Stomach (tissue), 9 donors: ENCODE data around the gene GOPC. TPM values are rescaled to one million over a fixed set of nuclear protein-coding genes. Genes with fewer than 3 reads are reported as not detected.

Experiments
- DNase-seq, 2 donors: peaks; one replicate each; pipeline versions ENCODE4 v3.0.0 to v3.0.0-alpha.2; 2013 to 2019
- H3K27ac ChIP-seq, 5 donors: fragments of 200-600 bp in 4 of 5; sonication (generic) in 4 of 5; one replicate each; pipeline ENCODE4 v1.5.1; 2013 to 2019; ENCODE audit warnings: mild to moderate bottlenecking in 1 of 5, moderate library complexity in 1 of 5
- H3K27me3 ChIP-seq, 3 donors: fragments of 200-600 bp; sonication (generic); one replicate each; pipeline ENCODE4 v1.5.1; 2017 to 2019; ENCODE audit warnings: mixed run types in 1 of 3
- H3K36me3 ChIP-seq, 4 donors: fragments of 200-600 bp; sonication (generic); 1 replicate in 3 of 4; 2 replicates in 1 of 4; pipeline ENCODE4 v1.5.1; 2016 to 2019
- H3K4me1 ChIP-seq, 4 donors: fragments of 200-600 bp; sonication (generic); one replicate each; pipeline ENCODE4 v1.5.1; 2016 to 2019
- H3K4me3 ChIP-seq, 4 donors: fragments of 200-600 bp; sonication (generic) in 3 of 4; one replicate each; pipeline ENCODE4 v1.5.1; 2016 to 2019; ENCODE audit warnings: mild to moderate bottlenecking in 1 of 4
- H3K9me3 ChIP-seq, 4 donors: fragments of 200-600 bp; sonication (generic); one replicate each; pipeline ENCODE4 v1.5.1; 2016 to 2019
- EP300 ChIP-seq: sonication (generic); formaldehyde crosslinking; IDR thresholded peaks from one replicate; pipeline ENCODE4 v1.6.1; 2017; ENCODE audit warnings: antibody characterized with exemption
- POLR2A ChIP-seq, 4 donors: fragments of 450-650 bp; IDR thresholded peaks; one replicate each; pipeline ENCODE4 v1.6.1; 2016; ENCODE audit warnings: antibody characterized with exemption in 4 of 4, control low read depth in 2 of 4, mild to moderate bottlenecking in 1 of 4, moderate library complexity in 1 of 4
- POLR2AphosphoS5 ChIP-seq, 3 donors: sonication (generic); formaldehyde crosslinking; IDR thresholded peaks; one replicate each; pipeline ENCODE4 v1.6.1; 2016; ENCODE audit warnings: antibody characterized with exemption in 3 of 3
- WGBS, 5 donors: extraction: QIAGEN DNeasy Blood & Tissue Kit in 3 of 5; methylation state at CpG; one replicate each; pipeline versions ENCODE4 v1.1.5 to v1.1.7; 2013 to 2018; 5-methylcytosine and 5-hydroxymethylcytosine counted together
- intact Hi-C: fragments of 100-400 bp; cut with DNase I; formaldehyde crosslinking; loops from one replicate; pipeline ENCODE4 v1.15.1; 2023; ENCODE audit warnings: low total_unique reads
- polyA plus RNA-seq, 3 donors: library from polyadenylated mRNA; stranded (reverse); fragments of 200-250 nt; gene quantifications; one replicate each; pipeline ENCODE4 v1.2.3, GENCODE V29; 2013
- total RNA-seq, 5 donors: library from RNA; depleted of rRNA; stranded (reverse); fragments of >200 nt; gene quantifications; one replicate each; pipeline versions ENCODE4 v1.1.0 to v1.2.3, GENCODE V29; 2014 to 2016
- TF ChIP-seq, protein P1 (sequence below), 7 experiments: fragments of 450-650 bp in 4 of 7; fragments of 200-600 bp in 3 of 7; sonication (generic) in 3 of 7; IDR thresholded peaks; one replicate each; pipeline ENCODE4 v1.5.1; 2016 to 2019; ENCODE audit warnings: antibody characterized with exemption in 7 of 7, control low read depth in 2 of 7, mild to moderate bottlenecking in 1 of 7
- donor health status: healthy with polysubstance abuse.
- donor health status: Bipolar disorder and iron deficiency.
- donor health status: healthy.

The GOPC gene
- total and polyA plus RNA-seq, 8 donors, result 4.7 to 49.4 (median 13.8) TPM

- Histone ChIP-seq H3K9me3 (no peaks in the 10 kb centered on the region), H3K4me1 (peaks cover 0 to 34% (median 8%) of the 10 kb centered on the region in 4 donors), H3K27ac (peak overlapping the region in 4 of 5 donors; percentile 15 to 60 (median 44)), H3K4me3 (peak overlapping the region; percentile 34 to 43 (median 40)), H3K36me3 (peaks cover 6 to 55% (median 50%) of the 10 kb centered on the region in 4 donors), H3K27me3 (no peaks in the 10 kb centered on the region)
- TF ChIP-seq POLR2AphosphoS5 (IDR thresholded peaks at IDR 0.05), result no peak
- no peak for TF ChIP-seq POLR2A (IDR thresholded peaks at IDR 0.05)
- TF ChIP-seq EP300, result no peak
- TF ChIP-seq, protein P1, sequence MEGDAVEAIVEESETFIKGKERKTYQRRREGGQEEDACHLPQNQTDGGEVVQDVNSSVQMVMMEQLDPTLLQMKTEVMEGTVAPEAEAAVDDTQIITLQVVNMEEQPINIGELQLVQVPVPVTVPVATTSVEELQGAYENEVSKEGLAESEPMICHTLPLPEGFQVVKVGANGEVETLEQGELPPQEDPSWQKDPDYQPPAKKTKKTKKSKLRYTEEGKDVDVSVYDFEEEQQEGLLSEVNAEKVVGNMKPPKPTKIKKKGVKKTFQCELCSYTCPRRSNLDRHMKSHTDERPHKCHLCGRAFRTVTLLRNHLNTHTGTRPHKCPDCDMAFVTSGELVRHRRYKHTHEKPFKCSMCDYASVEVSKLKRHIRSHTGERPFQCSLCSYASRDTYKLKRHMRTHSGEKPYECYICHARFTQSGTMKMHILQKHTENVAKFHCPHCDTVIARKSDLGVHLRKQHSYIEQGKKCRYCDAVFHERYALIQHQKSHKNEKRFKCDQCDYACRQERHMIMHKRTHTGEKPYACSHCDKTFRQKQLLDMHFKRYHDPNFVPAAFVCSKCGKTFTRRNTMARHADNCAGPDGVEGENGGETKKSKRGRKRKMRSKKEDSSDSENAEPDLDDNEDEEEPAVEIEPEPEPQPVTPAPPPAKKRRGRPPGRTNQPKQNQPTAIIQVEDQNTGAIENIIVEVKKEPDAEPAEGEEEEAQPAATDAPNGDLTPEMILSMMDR (IDR thresholded peaks at IDR 0.05), result no peak
- DNase-seq, result peak; percentile 32 to 79
- intact Hi-C loops, result no loop called here
- WGBS, 5 donors, result 54 to 70% (median 64%) methylated on average over 37 to 64 of the region's 64 CpGs
Observed at GRCh38 chr6:117547688-117548621, 54.4 kb downstream of the GOPC start.

DNA sequence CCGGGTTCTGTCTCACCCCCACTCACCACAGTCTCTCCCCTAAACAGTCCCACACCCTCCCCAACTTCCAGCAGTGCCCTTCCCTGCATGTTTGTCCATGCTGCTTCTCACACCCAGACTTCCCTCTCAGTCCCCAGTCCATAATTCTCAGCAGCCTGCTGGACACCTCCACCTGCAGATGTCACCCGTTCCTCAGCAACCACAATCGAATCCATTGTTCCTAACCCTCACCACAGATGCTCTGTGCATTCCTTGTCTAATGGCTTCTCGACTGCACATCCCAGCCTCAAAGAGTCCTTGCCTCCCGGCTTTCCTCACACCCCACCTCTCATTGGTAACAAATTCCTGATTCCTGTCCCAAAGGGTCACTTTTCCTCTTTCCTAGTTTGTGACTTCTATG, 55.6 kb downstream of the GOPC start:
- Histone ChIP-seq H3K9me3 (no peaks in the 10 kb centered on the region), H3K27ac (no peak overlapping the region), H3K27me3 (no peaks in the 10 kb centered on the region), H3K4me3 (no peak overlapping the region), H3K4me1 (peaks cover 0 to 34% (median 8%) of the 10 kb centered on the region in 4 donors), H3K36me3 (peaks cover 6 to 68% (median 63%) of the 10 kb centered on the region in 4 donors)
- WGBS, 5 donors, result 83 to 90% (median 88%) methylated on average over 5 of the region's 5 CpGs
- peak in 1 of 2 donors; percentile 25 for DNase-seq
- no peak for TF ChIP-seq EP300
- TF ChIP-seq, protein P1 (IDR thresholded peaks at IDR 0.05), result no peak
- no peak for TF ChIP-seq POLR2A (IDR thresholded peaks at IDR 0.05)
- no peak for TF ChIP-seq POLR2AphosphoS5 (IDR thresholded peaks at IDR 0.05)
- intact Hi-C loops, result no loop called here

DNA sequence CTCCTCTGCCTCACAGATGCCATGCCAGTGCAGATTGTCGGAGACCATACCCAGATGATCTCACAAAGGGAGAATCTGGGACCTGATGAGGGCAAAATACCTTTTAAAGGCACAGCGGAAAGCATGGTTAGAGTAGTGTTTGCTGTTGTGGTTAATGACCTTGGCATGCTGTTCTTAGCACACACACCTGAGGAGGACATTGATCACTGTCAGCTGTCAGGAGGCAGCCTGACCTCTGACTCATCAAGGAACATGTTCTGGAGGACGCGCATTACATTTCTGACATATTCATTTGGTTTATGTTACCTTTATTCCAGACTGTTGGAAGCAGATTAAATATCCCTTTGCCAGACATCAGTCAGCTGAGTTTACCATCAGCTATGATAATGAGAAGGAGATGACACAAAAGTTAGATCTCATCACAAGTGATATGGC, 57.1 kb downstream of the GOPC start:
- Histone ChIP-seq H3K9me3 (no peaks in the 10 kb centered on the region), H3K4me1 (peaks cover 0 to 27% (median 8%) of the 10 kb centered on the region in 4 donors), H3K36me3 (peaks cover 13 to 83% (median 78%) of the 10 kb centered on the region in 4 donors), H3K27me3 (no peaks in the 10 kb centered on the region), H3K27ac (no peak overlapping the region), H3K4me3 (no peak overlapping the region)
- 84 to 95% (median 91%) methylated on average over 4 of the region's 4 CpGs for WGBS, 5 donors
- intact Hi-C loops, result no loop called here
- TF ChIP-seq, protein P1 (IDR thresholded peaks at IDR 0.05), result no peak
- TF ChIP-seq POLR2AphosphoS5 (IDR thresholded peaks at IDR 0.05) (no peak), EP300 (no peak), POLR2A (IDR thresholded peaks at IDR 0.05) (no peak)
- peak in 1 of 2 donors; percentile 17 for DNase-seq

DNA sequence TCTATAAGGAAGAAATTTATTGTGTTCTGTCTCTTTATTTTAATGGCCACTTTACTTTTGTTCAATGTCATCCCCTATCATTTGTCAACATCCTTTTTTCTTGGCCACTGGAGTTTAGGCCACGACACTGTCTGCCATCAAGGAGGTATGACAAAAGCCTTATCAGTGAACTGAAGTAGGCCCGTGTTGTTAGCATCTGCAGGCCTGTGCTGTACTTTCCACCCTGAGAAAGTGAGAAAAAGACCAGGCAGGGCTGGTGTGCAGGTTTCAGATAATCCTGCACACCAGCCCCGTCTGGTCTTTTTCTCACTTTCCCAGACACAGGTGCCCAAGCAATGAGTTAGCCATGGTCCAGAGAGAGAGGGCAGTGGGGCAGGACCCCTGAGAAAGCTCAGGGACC, 57.6 kb downstream of the GOPC start:
- Histone ChIP-seq H3K9me3 (no peaks in the 10 kb centered on the region), H3K27ac (no peak overlapping the region), H3K4me1 (peaks cover 0 to 22% (median 8%) of the 10 kb centered on the region in 4 donors), H3K36me3 (peaks cover 15 to 88% (median 80%) of the 10 kb centered on the region in 4 donors), H3K27me3 (no peaks in the 10 kb centered on the region), H3K4me3 (no peak overlapping the region)
- no peak for DNase-seq
- 47 to 66% (median 61%) methylated on average over 3 of the region's 3 CpGs for WGBS, 5 donors
- intact Hi-C loops, result no loop called here
- no peak for TF ChIP-seq POLR2A (IDR thresholded peaks at IDR 0.05)
- TF ChIP-seq EP300, result no peak
- TF ChIP-seq, protein P1 (IDR thresholded peaks at IDR 0.05), result no peak
- TF ChIP-seq POLR2AphosphoS5 (IDR thresholded peaks at IDR 0.05), result no peak
